ENCODE data around the gene MEDAG.

Gene MEDAG

DNA sequence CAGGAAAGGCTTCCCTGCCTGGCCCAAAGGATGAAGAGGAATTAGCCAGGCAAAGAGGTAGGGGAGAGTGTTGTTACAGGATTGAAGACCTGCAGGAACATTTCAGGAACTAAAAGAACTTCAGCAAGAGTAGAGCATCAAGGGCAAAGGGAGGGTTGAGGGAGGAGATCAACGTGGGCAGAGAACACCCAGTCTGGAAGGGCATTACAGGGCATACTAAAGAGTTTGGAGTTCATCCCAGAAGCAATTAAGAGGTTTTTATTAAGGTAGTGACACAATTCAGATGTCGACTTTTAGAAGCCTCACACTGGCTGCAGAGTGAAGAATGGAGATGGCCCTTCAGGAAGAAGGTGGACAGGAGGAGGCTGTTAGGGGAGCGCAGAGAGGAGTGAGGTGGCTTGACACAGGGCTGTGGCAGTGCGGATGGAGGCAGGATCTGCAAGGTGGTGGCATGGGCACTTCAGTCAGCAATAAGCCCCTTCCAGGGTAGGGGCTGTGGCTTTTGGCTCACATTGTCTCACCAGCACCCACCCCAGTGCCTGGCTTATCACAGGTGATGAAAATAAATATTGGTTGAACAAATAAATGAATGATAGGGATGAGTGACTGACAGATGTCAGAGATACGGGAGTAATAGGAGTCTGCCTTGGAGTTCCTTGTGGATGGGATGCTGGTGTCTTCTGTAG is 51.3 kb downstream of the MEDAG start:
- DNase-seq (ENCODE audit: low spot score): no peak

DNA sequence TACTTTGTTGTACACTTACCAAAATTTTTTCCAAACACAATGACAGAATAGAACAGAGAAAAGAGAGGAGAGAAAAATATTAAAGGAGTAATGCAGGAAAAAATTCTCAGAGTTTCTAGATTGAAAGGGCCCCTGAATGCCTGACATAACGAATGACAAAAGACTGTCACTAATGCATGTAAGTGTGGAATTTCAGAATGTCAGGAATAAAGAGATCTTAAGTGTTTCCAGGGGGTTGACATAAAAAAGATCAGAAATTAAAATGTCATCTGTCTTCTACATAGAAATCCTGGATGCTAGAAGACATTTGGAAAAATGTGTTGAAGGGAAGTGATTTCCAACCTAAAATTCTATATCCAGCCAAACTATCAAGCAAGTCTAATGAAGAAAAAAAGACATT is 53.6 kb downstream of the MEDAG start:
- no peak for DNase-seq (ENCODE audit: low spot score)

DNA sequence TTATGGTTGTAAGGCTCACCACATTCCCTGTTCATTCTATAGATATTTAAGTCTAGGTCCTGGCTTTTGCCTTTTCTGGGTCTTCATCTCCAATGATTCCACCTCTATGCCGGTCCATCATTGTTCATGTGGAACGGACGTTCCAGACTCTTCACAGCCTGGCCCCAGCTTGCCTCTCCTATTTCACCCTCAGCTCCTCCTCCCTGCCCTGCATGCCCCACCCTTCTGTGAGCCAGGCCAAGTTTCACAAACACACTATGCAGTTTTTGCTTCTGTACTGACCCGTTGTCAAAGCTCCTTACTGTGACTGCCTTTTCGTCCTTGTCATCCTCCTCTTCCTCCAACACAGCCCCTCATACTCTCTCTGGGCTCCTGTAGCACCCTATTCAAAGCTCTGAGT is 57.7 kb downstream of the MEDAG start:
- no peak for DNase-seq (ENCODE audit: low spot score)

DNA sequence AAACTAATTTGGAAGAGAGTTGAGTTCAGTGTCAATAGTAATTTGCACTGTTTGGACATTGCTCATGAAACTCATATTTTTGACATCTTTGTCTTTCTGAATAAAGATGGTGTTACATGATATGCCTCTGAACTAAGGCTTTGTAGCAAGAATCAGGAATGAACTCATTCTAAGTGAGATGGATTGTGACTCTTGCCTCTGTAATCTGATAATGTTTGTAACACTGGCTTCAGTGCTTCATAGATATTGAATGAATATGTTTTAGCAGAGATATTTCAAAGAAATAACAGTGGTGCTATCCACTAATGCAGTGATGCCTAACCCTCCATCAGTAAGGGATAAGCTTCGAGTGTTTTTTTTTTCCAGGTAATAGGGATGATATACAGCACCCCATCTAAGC is 59.3 kb downstream of the MEDAG start:
- DNase-seq (ENCODE audit: low spot score): no peak

DNA sequence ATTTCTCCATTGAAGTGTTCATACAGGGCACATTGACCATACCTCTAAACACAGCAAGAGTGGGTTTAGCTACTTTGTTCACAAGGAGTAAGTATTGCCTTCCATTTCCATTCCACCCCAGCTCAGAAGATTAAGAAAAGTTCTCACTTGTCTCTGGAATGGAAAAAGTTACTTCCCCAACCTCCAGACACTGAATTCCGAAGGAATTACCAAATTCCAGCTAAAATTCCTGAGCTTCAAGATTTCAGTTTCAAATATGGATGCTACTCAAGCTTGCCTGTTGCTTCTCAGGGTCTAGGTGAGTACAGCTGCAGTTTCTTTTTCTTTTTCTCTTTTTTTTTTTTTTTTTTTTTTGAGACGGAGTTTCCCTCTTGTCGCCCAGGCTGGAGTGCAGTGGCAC is 60.0 kb downstream of the MEDAG start:
- no peak for DNase-seq (ENCODE audit: low spot score)

DNA sequence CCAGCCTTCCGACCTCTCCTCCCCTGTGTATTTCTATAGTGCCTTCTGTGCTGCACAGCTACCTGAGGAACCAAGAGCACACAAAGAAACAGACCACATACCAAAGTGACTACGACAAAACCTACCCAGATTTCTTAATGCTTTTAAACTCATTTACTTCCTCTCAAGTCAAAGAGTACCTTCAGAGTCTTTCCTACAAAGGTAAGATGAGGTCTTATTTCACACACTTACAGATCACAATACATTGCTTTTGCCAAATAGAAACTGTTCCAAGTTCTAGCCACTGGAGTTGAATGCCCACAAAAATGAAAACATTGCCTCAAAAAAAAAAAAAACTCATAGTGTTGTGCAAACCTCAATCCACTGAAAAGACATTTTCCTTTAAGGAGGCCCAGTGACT is 62.8 kb downstream of the MEDAG start:
- no peak for DNase-seq (ENCODE audit: low spot score)

DNA sequence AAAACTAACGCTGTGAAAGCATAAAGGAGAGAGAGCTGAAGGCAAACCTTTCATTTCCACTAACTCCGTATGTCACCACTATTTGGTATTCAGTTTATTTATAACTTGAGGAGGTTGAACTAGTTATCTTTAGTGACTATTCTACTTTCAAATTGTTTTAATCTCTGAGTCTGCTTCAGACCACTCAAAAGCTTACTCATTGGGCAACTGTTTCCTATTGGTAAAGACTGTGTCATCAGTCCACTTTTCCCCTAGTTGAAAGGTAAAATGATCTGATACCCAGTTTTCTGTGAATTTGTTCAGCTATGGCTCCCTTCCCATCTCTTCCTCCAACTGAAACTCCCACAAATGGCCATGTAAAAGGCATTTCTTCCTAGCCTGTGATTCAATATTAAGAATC is 65.5 kb downstream of the MEDAG start:
- no peak for DNase-seq (ENCODE audit: low spot score)

DNA sequence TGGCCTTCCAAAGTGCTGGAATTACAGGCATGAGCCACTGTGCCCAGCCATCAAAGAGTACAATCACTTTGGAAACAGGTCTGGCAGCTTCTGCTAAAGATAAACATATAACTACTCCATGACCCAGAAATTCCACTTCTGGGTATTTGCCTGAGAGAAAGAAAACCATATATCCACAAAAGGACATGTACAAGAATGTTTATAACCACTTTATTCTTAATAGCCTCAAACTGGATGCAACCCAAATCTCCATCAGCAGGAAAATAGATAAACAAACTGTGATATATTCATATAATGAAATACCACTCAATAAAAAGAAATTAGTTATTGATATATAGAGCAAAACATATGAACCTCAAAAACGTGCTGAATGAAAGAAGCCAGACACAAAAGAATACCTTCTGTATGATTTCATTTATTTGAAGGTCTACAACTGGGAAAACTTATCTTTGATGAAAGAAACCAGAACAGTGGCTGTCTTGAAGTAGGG is 66.9 kb downstream of the MEDAG start:
- DNase-seq (ENCODE audit: low spot score): no peak

DNA sequence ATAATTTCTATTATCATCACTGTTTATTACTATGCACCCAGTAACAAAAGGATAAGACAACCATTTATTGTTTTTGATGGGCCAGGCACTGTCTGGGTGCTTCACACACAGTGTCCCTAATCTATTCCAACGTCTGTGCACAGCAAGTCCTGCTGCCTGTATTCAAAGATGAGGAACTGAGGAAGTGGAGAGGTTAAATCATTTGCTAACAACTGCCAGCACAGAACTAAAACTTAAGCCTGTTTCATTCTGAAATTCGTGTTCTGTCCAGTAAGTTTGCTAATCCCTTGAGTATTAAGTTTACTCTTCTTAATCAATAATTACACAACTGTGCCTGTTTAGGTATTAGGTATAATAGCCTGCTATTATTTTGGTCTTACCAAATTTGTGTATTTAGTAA is 68.3 kb downstream of the MEDAG start:
- DNase-seq (ENCODE audit: low spot score): no peak
